Fibroblast of mammary gland (primary cell): Measurements from ENCODE around the gene IL3.

ENCODE experiments used
- DNase-seq: peaks from one replicate; pipeline ENCODE4 v3.0.0-alpha.2; 2010; ENCODE audit warnings: low read depth
- H3K4me3 ChIP-seq: 2 replicates; pipeline ENCODE4 v1.5.1; 2011; ENCODE audit warnings: low read depth, mild to moderate bottlenecking, low read length, moderate library complexity; ENCODE audit not compliant: control insufficient read depth
- TF ChIP-seq, protein P1 (sequence below): conservative IDR thresholded peaks from 2 replicates; pipeline ENCODE4 v1.5.1; 2011; ENCODE audit warnings: low read depth, low read length, inconsistent platforms; ENCODE audit not compliant: control insufficient read depth, insufficient read depth

The IL3 gene

DNA sequence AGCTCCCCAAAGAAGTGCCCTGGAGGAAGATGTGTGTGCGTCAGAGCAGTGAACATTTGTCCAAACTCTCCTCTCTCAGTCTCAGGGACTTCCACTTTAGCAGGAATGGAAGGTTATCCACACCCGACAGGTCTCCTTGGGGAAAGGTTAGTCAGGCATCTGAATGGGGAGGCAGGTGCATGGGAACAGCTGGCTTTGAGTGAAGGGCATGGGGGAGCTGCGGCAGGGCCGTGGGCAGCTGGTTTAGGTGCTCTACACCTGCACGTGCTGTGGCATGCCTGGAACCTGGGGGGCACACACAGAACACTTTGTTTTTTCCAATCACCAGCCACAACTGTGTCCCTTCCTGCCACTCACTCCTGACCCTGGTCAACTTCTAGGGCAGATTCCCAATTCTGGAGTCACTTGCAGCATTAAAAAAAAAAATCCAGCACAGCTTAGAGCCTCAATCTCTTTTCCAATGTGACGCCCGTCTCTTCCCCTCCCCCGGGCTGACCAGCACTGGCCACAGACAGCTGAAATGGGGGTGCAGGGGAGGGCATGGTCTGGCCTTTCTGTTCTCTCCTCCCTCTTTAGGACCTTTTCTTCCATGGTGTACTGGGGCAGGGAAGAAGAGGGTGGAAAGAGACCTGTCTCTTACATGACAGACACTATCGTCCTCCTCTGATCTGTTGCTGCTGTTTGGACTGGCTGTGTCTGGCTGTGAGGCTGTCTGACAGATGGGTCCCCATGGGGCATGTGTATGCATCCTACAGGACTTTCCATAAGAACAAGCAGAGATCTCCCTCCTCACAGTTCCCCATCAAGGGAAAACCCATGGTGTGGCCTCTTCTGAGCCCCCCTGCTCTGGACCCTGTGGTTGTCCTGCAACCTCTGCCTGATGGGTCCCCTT, 9.5 kb upstream of the IL3 start:
- TF ChIP-seq, protein P1, sequence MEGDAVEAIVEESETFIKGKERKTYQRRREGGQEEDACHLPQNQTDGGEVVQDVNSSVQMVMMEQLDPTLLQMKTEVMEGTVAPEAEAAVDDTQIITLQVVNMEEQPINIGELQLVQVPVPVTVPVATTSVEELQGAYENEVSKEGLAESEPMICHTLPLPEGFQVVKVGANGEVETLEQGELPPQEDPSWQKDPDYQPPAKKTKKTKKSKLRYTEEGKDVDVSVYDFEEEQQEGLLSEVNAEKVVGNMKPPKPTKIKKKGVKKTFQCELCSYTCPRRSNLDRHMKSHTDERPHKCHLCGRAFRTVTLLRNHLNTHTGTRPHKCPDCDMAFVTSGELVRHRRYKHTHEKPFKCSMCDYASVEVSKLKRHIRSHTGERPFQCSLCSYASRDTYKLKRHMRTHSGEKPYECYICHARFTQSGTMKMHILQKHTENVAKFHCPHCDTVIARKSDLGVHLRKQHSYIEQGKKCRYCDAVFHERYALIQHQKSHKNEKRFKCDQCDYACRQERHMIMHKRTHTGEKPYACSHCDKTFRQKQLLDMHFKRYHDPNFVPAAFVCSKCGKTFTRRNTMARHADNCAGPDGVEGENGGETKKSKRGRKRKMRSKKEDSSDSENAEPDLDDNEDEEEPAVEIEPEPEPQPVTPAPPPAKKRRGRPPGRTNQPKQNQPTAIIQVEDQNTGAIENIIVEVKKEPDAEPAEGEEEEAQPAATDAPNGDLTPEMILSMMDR: no peak
- no peak for DNase-seq
- H3K4me3 ChIP-seq: no peak overlapping the region

DNA sequence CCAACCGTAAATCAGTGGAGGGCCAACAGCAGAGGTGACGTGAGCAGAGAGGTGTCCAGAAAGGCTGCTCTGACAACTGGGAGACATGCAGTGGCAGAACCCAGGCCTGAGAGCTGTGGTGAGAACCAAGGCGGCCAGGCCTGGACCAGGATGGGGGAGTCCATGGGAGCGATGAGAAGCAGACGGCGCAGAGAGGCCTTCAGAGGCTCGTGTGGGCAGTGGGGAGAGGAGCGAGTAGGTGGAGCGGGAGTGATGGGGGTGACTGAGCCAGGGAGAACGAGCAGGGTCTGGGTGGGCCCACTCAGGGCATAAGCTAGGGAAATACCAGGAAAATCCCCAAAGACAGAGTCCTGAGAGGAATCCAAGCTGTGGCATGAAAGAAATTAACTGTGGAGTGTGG, 7.9 kb upstream of the IL3 start:
- no peak overlapping the region for H3K4me3 ChIP-seq
- TF ChIP-seq, protein P1: no peak
- DNase-seq: no peak

DNA sequence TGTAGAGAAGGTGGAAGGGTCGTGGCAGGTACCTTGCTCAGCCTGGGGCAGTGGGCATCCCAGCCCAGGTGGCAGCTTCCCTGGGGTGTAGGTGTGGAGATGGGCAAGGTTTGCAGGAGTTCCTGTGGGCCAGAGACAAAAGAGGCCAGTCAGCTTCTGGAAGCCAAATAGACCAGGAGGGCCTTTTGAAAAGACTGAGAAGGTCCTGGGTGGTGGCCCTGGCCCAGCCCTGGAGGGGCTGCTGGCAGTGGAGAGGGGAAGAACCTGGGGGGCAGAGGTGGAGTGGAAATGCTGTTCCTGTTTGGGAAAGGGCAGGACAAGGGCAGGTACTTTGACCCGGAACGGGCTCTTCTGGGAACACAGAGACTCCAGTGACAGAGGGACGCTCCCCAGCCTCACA, 7.0 kb upstream of the IL3 start:
- TF ChIP-seq, protein P1: no peak

DNA sequence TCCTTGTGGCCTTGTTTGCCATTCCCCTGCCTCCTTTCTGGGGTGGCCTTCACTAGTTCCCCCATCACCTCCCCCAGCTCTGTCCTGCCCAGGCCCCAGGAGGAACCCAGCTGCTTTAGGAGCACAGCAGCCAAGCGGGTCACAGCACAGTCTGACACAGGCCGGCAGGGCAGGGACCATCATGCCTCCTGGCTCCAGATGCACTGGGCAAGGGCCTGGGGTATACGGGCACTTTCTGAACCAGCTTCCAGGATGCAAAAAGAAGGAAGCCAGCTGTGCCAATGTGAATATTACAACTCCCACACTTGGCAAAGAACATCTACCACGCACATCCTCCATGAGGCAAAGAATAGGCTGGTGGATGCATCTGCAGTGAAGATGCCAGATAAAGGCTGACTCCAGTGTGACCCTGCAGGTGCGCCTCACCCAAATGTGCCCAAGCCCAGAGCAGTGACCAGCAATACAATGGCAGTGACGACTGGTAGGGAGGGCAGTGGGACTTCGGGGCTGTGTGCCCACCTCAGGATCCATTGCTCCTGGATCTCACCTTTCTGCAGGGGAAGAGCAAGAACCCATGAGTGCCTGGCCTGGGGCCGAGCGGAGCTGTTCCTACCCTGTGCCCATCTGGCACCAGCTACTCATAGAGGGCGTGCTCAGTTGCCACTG, 6.3 kb upstream of the IL3 start:
- TF ChIP-seq, protein P1: no peak
- no peak for DNase-seq
- no peak overlapping the region for H3K4me3 ChIP-seq

More for the DNA sequence above, 7.0 kb upstream of the IL3 start:
- no peak overlapping the region for H3K4me3 ChIP-seq
- no peak for DNase-seq

- no peak overlapping the region for H3K4me3 ChIP-seq
- no peak for DNase-seq
- TF ChIP-seq, protein P1: no peak
These were observed 5.6 kb upstream of the IL3 start for GRCh38 chr5:132054697-132055440.

DNA sequence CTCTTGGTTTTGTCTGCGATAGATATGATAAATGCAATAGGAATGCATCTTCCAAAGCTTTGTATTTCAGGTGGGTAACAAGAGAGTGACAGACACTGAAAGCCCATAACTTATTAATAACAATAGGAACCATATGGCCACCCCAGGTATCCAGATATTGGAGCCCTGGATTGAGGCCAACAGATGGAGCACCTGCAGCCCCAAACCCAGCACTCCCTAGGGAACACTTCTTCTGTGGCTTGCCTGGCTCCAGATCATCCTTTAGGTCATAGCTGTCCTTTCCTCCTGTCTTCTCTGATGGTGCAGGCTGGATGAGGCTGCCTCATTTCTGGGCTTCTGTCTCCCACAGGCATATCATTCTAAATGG, 5.0 kb upstream of the IL3 start:
- DNase-seq: no peak
- TF ChIP-seq, protein P1: no peak
- H3K4me3 ChIP-seq: no peak overlapping the region
